H1 (cell line): ENCODE results near the gene MECR. TPM values are rescaled to one million over a fixed set of nuclear protein-coding genes. Genes with fewer than 3 reads are reported as not detected.

ENCODE experiments used
- CTCF ChIA-PET: fragments of 300-600 bp; sonication (Branson Sonifier 250); formaldehyde crosslinking; loops from one replicate; lab custom pipeline; 2021; ENCODE audit not compliant: partially characterized antibody; lab: Charles Lee
- POLR2A ChIA-PET: fragments of 300-600 bp; sonication (Branson Sonifier 250); formaldehyde crosslinking; loops from one replicate; lab custom pipeline; 2021; ENCODE audit warnings: inconsistent platforms; ENCODE audit not compliant: partially characterized antibody; lab: Charles Lee
- DNase-seq, 2 experiments: peaks; one replicate each; pipeline versions ENCODE4 v3.0.0 to v3.0.0-alpha.2; 2010 to 2022; ENCODE audit warnings: low spot score in 2 of 2, low read depth in 1 of 2, mixed read lengths in 1 of 2
- FAIRE-seq: peaks from 2 replicates; lab custom pipeline; 2011; peaks lifted over from hg19 to GRCh38; lab: Jason Lieb, UNC
- H2AFZ ChIP-seq: 2 replicates; pipeline ENCODE4 v1.8.1; 2012; ENCODE audit warnings: low read length, inconsistent platforms
- H2AK5ac ChIP-seq: 2 replicates; pipeline ENCODE4 v1.6.1; 2013; ENCODE audit warnings: low read depth, low read length
- H2BK120ac ChIP-seq: replicated peaks from 2 replicates; pipeline ENCODE3; 2013; ENCODE audit warnings: low read depth, low read length, inconsistent platforms
- H2BK12ac ChIP-seq: 2 replicates; pipeline ENCODE4 v1.6.1; 2013; ENCODE audit warnings: low read depth, low read length
- H2BK15ac ChIP-seq: 2 replicates; pipeline ENCODE4 v1.6.1; 2013; ENCODE audit warnings: low read length
- H2BK20ac ChIP-seq: 2 replicates; pipeline ENCODE4 v1.6.1; 2013; ENCODE audit warnings: low read length
- H2BK5ac ChIP-seq: 2 replicates; pipeline ENCODE4 v1.6.1; 2013; ENCODE audit warnings: low read depth, low read length
- H3K14ac ChIP-seq: 2 replicates; pipeline ENCODE4 v1.6.1; 2013; ENCODE audit warnings: inconsistent platforms; ENCODE audit not compliant: insufficient read length
- H3K18ac ChIP-seq: 2 replicates; pipeline ENCODE4 v1.6.1; 2013; ENCODE audit warnings: low read length; ENCODE audit errors: extremely low read depth
- H3K23ac ChIP-seq: 2 replicates; pipeline ENCODE4 v1.6.1; 2013; ENCODE audit warnings: inconsistent platforms; ENCODE audit not compliant: insufficient read length
- H3K23me2 ChIP-seq: 2 replicates; pipeline ENCODE4 v1.6.1; 2013; ENCODE audit warnings: low read depth, low read length
- H3K27ac ChIP-seq: 2 replicates; pipeline ENCODE4 v1.6.1; 2011; ENCODE audit warnings: low read depth, low read length, inconsistent platforms
- H3K27me3 ChIP-seq, 4 experiments: replicated peaks in 1 of 4; 1 replicate in 1 of 4; 2 replicates in 3 of 4; pipeline versions ENCODE4 v1.6.1 to v1.8.1; 2011 to 2013; ENCODE audit warnings: low read length in 3 of 4, mild to moderate bottlenecking in 3 of 4, inconsistent platforms in 2 of 4, mixed read lengths in 2 of 4, moderate library complexity in 1 of 4; ENCODE audit not compliant: control insufficient read depth in 3 of 4, insufficient read depth in 3 of 4; ENCODE audit errors: extremely low read depth in 1 of 4
- H3K36me3 ChIP-seq, 4 experiments: 2 replicates each; pipeline versions ENCODE4 v1.6.1 to v1.8.1; 2011 to 2013; ENCODE audit warnings: mild to moderate bottlenecking in 4 of 4, low read length in 3 of 4, moderate library complexity in 2 of 4, control low read depth in 1 of 4, inconsistent platforms in 1 of 4; ENCODE audit not compliant: insufficient read depth in 4 of 4, control insufficient read depth in 2 of 4
- H3K4ac ChIP-seq: replicated peaks from 2 replicates; pipeline ENCODE3; 2013; ENCODE audit warnings: low read length, low read depth, mixed read lengths, inconsistent platforms; ENCODE audit not compliant: insufficient read length
- H3K4me1 ChIP-seq, 4 experiments: replicated peaks in 1 of 4; 1 replicate in 1 of 4; 2 replicates in 3 of 4; pipeline versions ENCODE4 v1.6.1 to v1.8.1; 2011 to 2013; ENCODE audit warnings: low read length in 3 of 4, inconsistent platforms in 2 of 4, mixed read lengths in 1 of 4; ENCODE audit not compliant: insufficient read depth in 4 of 4, control insufficient read depth in 3 of 4
- H3K4me2 ChIP-seq, 2 experiments: 2 replicates each; pipeline versions ENCODE4 v1.6.1 to v1.8.1; 2011 to 2013; ENCODE audit warnings: low read depth in 2 of 2, low read length in 2 of 2, control low read depth in 1 of 2, inconsistent platforms in 1 of 2, mild to moderate bottlenecking in 1 of 2; ENCODE audit not compliant: insufficient read depth in 1 of 2
- H3K4me3 ChIP-seq, 4 experiments: fragments of 200-600, 300-600 bp in 1 of 4; sonication (generic), shearing (Covaris generic), sonication (Bioruptor Twin) in 1 of 4; 2 replicates each; pipeline versions ENCODE4 v1.5.1 to v1.8.1; 2011 to 2016; ENCODE audit warnings: low read length in 4 of 4, low read depth in 3 of 4, control low read depth in 2 of 4, inconsistent platforms in 2 of 4, mild to moderate bottlenecking in 2 of 4, mixed read lengths in 1 of 4, moderate library complexity in 1 of 4; ENCODE audit not compliant: insufficient read depth in 2 of 4; ENCODE audit errors: extremely low read depth in 1 of 4
- H3K56ac ChIP-seq: replicated peaks from 2 replicates; pipeline ENCODE3; 2013; ENCODE audit warnings: low read depth, mild to moderate bottlenecking, mixed read lengths, low read length, inconsistent platforms; ENCODE audit not compliant: insufficient read length
- H3K79me1 ChIP-seq: 2 replicates; pipeline ENCODE4 v1.6.1; 2013; ENCODE audit warnings: low read depth, low read length, control low read depth
- H3K79me2 ChIP-seq, 2 experiments: 2 replicates each; pipeline versions ENCODE4 v1.6.1 to v1.8.1; 2012 to 2013; ENCODE audit warnings: low read length in 2 of 2, mild to moderate bottlenecking in 2 of 2, inconsistent platforms in 1 of 2; ENCODE audit not compliant: insufficient read depth in 2 of 2, control insufficient read depth in 1 of 2
- H3K9ac ChIP-seq, 4 experiments: replicated peaks in 1 of 4; 1 replicate in 1 of 4; 2 replicates in 3 of 4; pipeline versions ENCODE4 v1.6.1 to v1.8.1; 2011 to 2013; ENCODE audit warnings: low read depth in 3 of 4, low read length in 3 of 4, control low read depth in 2 of 4, mild to moderate bottlenecking in 2 of 4, moderate library complexity in 2 of 4, inconsistent platforms in 1 of 4; ENCODE audit errors: extremely low read depth in 1 of 4
- H3K9me3 ChIP-seq, 2 experiments: 2 replicates each; pipeline versions ENCODE4 v1.6.1 to v1.8.1; 2012 to 2013; ENCODE audit warnings: mild to moderate bottlenecking in 2 of 2, moderate library complexity in 2 of 2, control low read depth in 1 of 2, inconsistent platforms in 1 of 2, low read depth in 1 of 2, low read length in 1 of 2, mixed read lengths in 1 of 2; ENCODE audit not compliant: insufficient read depth in 2 of 2
- H4K20me1 ChIP-seq, 2 experiments: replicated peaks in 1 of 2; 2 replicates each; pipeline versions ENCODE3 to v1.8.1; 2011 to 2013; ENCODE audit warnings: inconsistent platforms in 2 of 2, low read length in 2 of 2, mild to moderate bottlenecking in 1 of 2; ENCODE audit not compliant: insufficient read depth in 2 of 2, control insufficient read depth in 1 of 2
- H4K5ac ChIP-seq: 2 replicates; pipeline ENCODE4 v1.6.1; 2013; ENCODE audit warnings: low read length, low read depth, mixed read lengths, inconsistent platforms; ENCODE audit not compliant: insufficient read length
- H4K8ac ChIP-seq: 2 replicates; pipeline ENCODE4 v1.8.0; 2013; ENCODE audit warnings: mild to moderate bottlenecking, moderate library complexity, low read length, inconsistent platforms; ENCODE audit not compliant: insufficient read depth; ENCODE audit errors: extremely low read depth
- H4K91ac ChIP-seq: replicated peaks from 2 replicates; pipeline ENCODE3; 2013; ENCODE audit warnings: low read length, mixed read lengths, inconsistent platforms; ENCODE audit not compliant: insufficient read length
- POLR2A ChIP-seq, 2 experiments: IDR thresholded peaks; 1 replicate in 1 of 2; 2 replicates in 1 of 2; pipeline ENCODE4 v1.6.1; 2011; ENCODE audit warnings: low read depth in 2 of 2, low read length in 2 of 2, mild to moderate bottlenecking in 2 of 2; ENCODE audit errors: control extremely low read depth in 1 of 2
- RBBP5 ChIP-seq: IDR thresholded peaks from 2 replicates; pipeline ENCODE4 v1.7.1; 2012; ENCODE audit warnings: low read depth, mild to moderate bottlenecking, inconsistent platforms, low read length, moderate library complexity, borderline replicate concordance
- SAP30 ChIP-seq: fragments of 300-600 bp; sonication (generic); IDR thresholded peaks from 2 replicates; pipeline ENCODE4 v1.7.1; 2012; ENCODE audit warnings: low read length, moderate library complexity, mild to moderate bottlenecking, inconsistent platforms; ENCODE audit not compliant: insufficient read depth, insufficient replicate concordance
- SRF ChIP-seq: IDR thresholded peaks from 2 replicates; pipeline ENCODE4 v1.6.1; 2011; ENCODE audit warnings: mild to moderate bottlenecking, low read depth, low read length, moderate library complexity
- TAF7 ChIP-seq: optimal IDR thresholded peaks from 2 replicates; pipeline ENCODE3; 2011; ENCODE audit warnings: low read depth, mild to moderate bottlenecking, inconsistent platforms, low read length, moderate library complexity, borderline replicate concordance
- WGBS, 2 experiments: shearing (Covaris generic) in 1 of 2; methylation state at CpG; one replicate each; pipeline versions ENCODE4 v1.1.6 to v1.1.7; 2013 to 2015; ENCODE audit warnings: low lambda C conversion rate in 2 of 2, mixed read lengths in 2 of 2, inconsistent platforms in 1 of 2, low coverage in 1 of 2, missing lambda C conversion rate in 1 of 2; ENCODE audit not compliant: insufficient replicate concordance in 2 of 2, insufficient coverage in 1 of 2, insufficient read length in 1 of 2; ENCODE audit errors: extremely low coverage in 1 of 2, missing lambda C conversion rate in 1 of 2; 5-methylcytosine and 5-hydroxymethylcytosine counted together
- polyA plus RNA-seq, 7 experiments: library from polyadenylated mRNA; depleted of rRNA in 3 of 7; stranded (reverse) in 5 of 7; unstranded in 2 of 7; fragments of >200 nt in 5 of 7; fragments of 200-250 nt in 2 of 7; gene quantifications; 1 replicate in 5 of 7; 2 replicates in 1 of 7; 4 replicates in 1 of 7; pipeline versions ENCODE4 v1.2.1 to v1.2.3, GENCODE V29; 2011 to 2013; ENCODE audit warnings: missing spikeins in 2 of 7, mixed read lengths in 2 of 7
- total RNA-seq: library from RNA; stranded (reverse); fragmentation: NEBNext Ultra II Directional; extraction: Animal tissue kit (Norgen Biotek cat#: 25700); gene quantifications from 2 replicates; pipeline ENCODE4 v1.2.1, GENCODE V29; 2021

The MECR gene
- total and polyA plus RNA-seq, 2 of the 8 experiments (the other 6 are each of a cell fraction or from before 2014, with no cell fraction given), result 24.2 to 24.4 TPM

- Histone ChIP-seq H3K23ac (no peak overlapping the region), H3K9ac (no peak overlapping the region), H2BK15ac (no peak overlapping the region)
- TF ChIP-seq SAP30 (no peak), POLR2A (IDR thresholded peaks at IDR 0.05; ENCODE audit: control extremely low read depth in 1 of 2, low read depth in 2 of 2, low read length in 2 of 2) (peak in 1 of 2 experiments; percentile 53; a peak in 1 of 3 replicates), TAF7 (no peak), SRF (no peak), RBBP5 (no peak)
- TF ChIP-seq, all 59 proteins: peak for 1
- Histone ChIP-seq H3K36me3 (peaks cover 0 to 6% (median 4%) of the 10 kb centered on the region in 4 experiments; a peak in 4 of 8 replicates), H3K14ac (no peak overlapping the region), H3K27me3 (no peaks in the 10 kb centered on the region), H3K23me2 (peaks cover 6% of the 10 kb centered on the region; the same call in 1 of the 2 replicates), H4K5ac (no peak overlapping the region), H2BK12ac (no peak overlapping the region), H2BK20ac (no peak overlapping the region), H3K4me1 (peaks cover under 1 to 4% (median 2%) of the 10 kb centered on the region in 4 experiments; a peak in 5 of 7 replicates), H4K91ac (no peak overlapping the region), H3K4ac (no peak overlapping the region), H3K27ac (no peak overlapping the region), H2BK5ac (no peak overlapping the region), H3K18ac (no peak overlapping the region), H4K20me1 (peaks cover 15 to 21% of the 10 kb centered on the region in 2 experiments), H4K8ac (no peak overlapping the region), H2BK120ac (no peak overlapping the region), H3K9me3 (no peaks in the 10 kb centered on the region), H3K79me1 (no peaks in the 10 kb centered on the region; the same call in 1 of the 2 replicates), H2AK5ac (no peak overlapping the region), H3K79me2 (peaks cover 41 to 85% of the 10 kb centered on the region in 2 experiments), H3K56ac (no peak overlapping the region), H3K4me2 (no peak overlapping the region), H2AFZ (no peak overlapping the region), H3K4me3 (no peak overlapping the region)
- DNase-seq (no peak), FAIRE-seq (no peak)
- ChIA-PET CTCF (no interaction called here), POLR2A (interaction anchor here (1.0 to 7.2 kb wide), 2 partner anchors 7 to 20 kb away, joined by 4 to 105 read pairs; no protein-coding TSS in a partner anchor)
- WGBS, 2 experiments, result 89% methylated on average over 11 of the region's 12 CpGs; no CpG with 5 or more reads in 1 of the 2 experiments
These were observed 53.6 kb downstream of the MECR start for GRCh38 chr1:29177022-29177705.
